K562 (cell line): ENCODE data around the gene GPR37L1. TPM values are rescaled to one million over a fixed set of nuclear protein-coding genes. Genes with fewer than 3 reads are reported as not detected.

Experiments
- EP400 ChIP-seq: fragments of 450-650 bp; IDR thresholded peaks from 2 replicates; pipeline ENCODE4 v1.6.1; 2017; ENCODE audit warnings: antibody characterized with exemption, mild to moderate bottlenecking, moderate library complexity
- GATA2 ChIP-seq: sonication (generic); formaldehyde crosslinking; IDR thresholded peaks from 2 replicates; pipeline ENCODE4 v1.4.0; 2020; ENCODE audit warnings: mild to moderate bottlenecking, missing genetic modification reagents
- JUNB ChIP-seq: fragments of 450-650 bp; formaldehyde crosslinking; conservative IDR thresholded peaks from 2 replicates; pipeline ENCODE4 v1.4.0; 2020; ENCODE audit warnings: mild to moderate bottlenecking
- JUND ChIP-seq, 2 experiments: IDR thresholded peaks; 2 replicates in 1 of 2; 3 replicates in 1 of 2; pipeline ENCODE4 v1.6.1; 2011; ENCODE audit warnings: borderline replicate concordance in 2 of 2, low read depth in 2 of 2, low read length in 2 of 2, improper control_type of control experiment in 1 of 2, missing biosample characterization in 1 of 2, missing genetic modification characterization in 1 of 2, missing genetic modification reagents in 1 of 2
- KAT7 ChIP-seq: sonication (generic); formaldehyde crosslinking; IDR thresholded peaks from 2 replicates; pipeline ENCODE4 v1.8.0; 2022; ENCODE audit warnings: missing genetic modification reagents, mild to moderate bottlenecking, borderline replicate concordance
- KLF1 ChIP-seq: fragments of 450-650 bp; IDR thresholded peaks from 2 replicates; pipeline ENCODE4 v1.6.1; 2016; ENCODE audit warnings: missing genetic modification characterization, missing compliant biosample characterization
- MAX ChIP-seq: sonication (generic); formaldehyde crosslinking; IDR thresholded peaks from 2 replicates; pipeline ENCODE4 v1.9.0; 2022; ENCODE audit warnings: mild to moderate bottlenecking, missing genetic modification reagents
- MTA1 ChIP-seq: fragments of 450-650 bp; IDR thresholded peaks from 2 replicates; pipeline ENCODE4 v1.6.1; 2017; ENCODE audit warnings: borderline replicate concordance
- NCOR1 ChIP-seq: fragments of 450-650 bp; IDR thresholded peaks from 2 replicates; pipeline ENCODE4 v1.6.1; 2016; ENCODE audit warnings: mild to moderate bottlenecking, moderate library complexity
- NFIX ChIP-seq: fragments of 250-450 bp; sonication (Bioruptor Pico); IDR thresholded peaks from 2 replicates; pipeline ENCODE4 v1.4.0; 2020; ENCODE audit warnings: low read depth, mild to moderate bottlenecking, moderate library complexity
- RFX7 ChIP-seq: fragments of 250-450 bp; sonication (Bioruptor Pico); IDR thresholded peaks from 2 replicates; pipeline ENCODE4 v1.5.1; 2021; ENCODE audit warnings: mild to moderate bottlenecking
- TAF1 ChIP-seq: IDR thresholded peaks from 2 replicates; pipeline ENCODE4 v1.6.1; 2011; ENCODE audit warnings: mild to moderate bottlenecking, low read length, moderate library complexity; ENCODE audit not compliant: insufficient read depth, control insufficient read depth, severe bottlenecking; ENCODE audit errors: extremely low read depth
- TCF7L2 ChIP-seq: fragments of 150-350 bp; IDR thresholded peaks from 2 replicates; pipeline ENCODE4 v1.6.1; 2016; ENCODE audit warnings: low read depth, mild to moderate bottlenecking, low read length, moderate library complexity
- ZFP30 ChIP-seq: fragments of 250-450 bp; sonication (Bioruptor Pico); IDR thresholded peaks from 2 replicates; pipeline ENCODE4 v1.8.0; 2022; ENCODE audit warnings: moderate library complexity, mild to moderate bottlenecking, inconsistent platforms, borderline replicate concordance
- ZKSCAN1 ChIP-seq: fragments of 150-350 bp; IDR thresholded peaks from 2 replicates; pipeline ENCODE4 v1.6.1; 2016; ENCODE audit warnings: low read depth, low read length
- ZNF124 ChIP-seq: sonication (generic); formaldehyde crosslinking; IDR thresholded peaks from 2 replicates; pipeline ENCODE4 v1.8.1; 2022; ENCODE audit warnings: missing genetic modification reagents
- ZNF280B ChIP-seq: fragments of 250-450 bp; sonication (Bioruptor Pico); IDR thresholded peaks from 2 replicates; pipeline ENCODE4 v1.5.1; 2021; ENCODE audit warnings: mild to moderate bottlenecking
- ZNF395 ChIP-seq: fragments of 200-800 bp; sonication (Bioruptor generic); IDR thresholded peaks from 2 replicates; pipeline ENCODE4 v1.6.1; 2017; ENCODE audit warnings: missing genetic modification characterization, missing compliant biosample characterization
- ZNF592 ChIP-seq: fragments of 450-650 bp; IDR thresholded peaks from 2 replicates; pipeline ENCODE4 v1.6.1; 2017; ENCODE audit warnings: antibody characterized with exemption, mild to moderate bottlenecking
- ZSCAN29 ChIP-seq: fragments of 450-650 bp; IDR thresholded peaks from 2 replicates; pipeline ENCODE4 v1.6.1; 2017
- polyA plus RNA-seq, 8 experiments: library from polyadenylated mRNA; depleted of rRNA in 4 of 8; stranded (reverse) in 5 of 8; unstranded in 3 of 8; fragments of >200 nt; fragmentation: Nextera tagmentation in 2 of 8; fragmentation: Illumina TruSeq in 1 of 8; extraction: Ambion mirVana in 2 of 8; extraction: Trizol in 1 of 8; gene quantifications; 2 replicates each; pipeline versions ENCODE4 v1.2.1 to v1.2.3, GENCODE V29; 2011 to 2014; ENCODE audit warnings: inconsistent platforms in 1 of 8, missing spikeins in 1 of 8
- total RNA-seq, 7 experiments: library from RNA; depleted of rRNA in 6 of 7; stranded (reverse); fragments of >200 nt in 6 of 7; fragmentation: Illumina TruSeq in 2 of 7; extraction: Trizol in 2 of 7; gene quantifications; 2 replicates each; pipeline versions ENCODE4 v1.2.1 to v1.2.3, GENCODE V29; 2011 to 2021; ENCODE audit warnings: low replicate concordance in 1 of 7

Gene GPR37L1
- total and polyA plus RNA-seq, 9 of the 15 experiments (the other 6 are each of a cell fraction or from before 2014, with no cell fraction given), result not detected

- TF ChIP-seq MAX (CRISPR knock-in tag) (peak; percentile 77), NCOR1 (peak; percentile 67), ZSCAN29 (no peak), TAF1 (no peak), JUND (IDR thresholded peaks at IDR 0.05; ENCODE audit: borderline replicate concordance, low read depth, low read length) (peak; percentile 56; the same call in 1 of the 2 replicates), JUND (tag; IDR thresholded peaks at IDR 0.05; ENCODE audit: borderline replicate concordance, low read depth, low read length) (peak; percentile 59; the same call in 2 of the 3 replicates), ZNF280B (CRISPR knock-in tag) (no peak), TCF7L2 (no peak), EP400 (peak; percentile 25; the same call in 1 of the 2 replicates), ZNF124 (CRISPR knock-in tag) (no peak), ZKSCAN1 (no peak), KLF1 (tag) (no peak), ZNF395 (CRISPR knock-in tag) (peak; percentile 46), RFX7 (CRISPR knock-in tag) (no peak), KAT7 (CRISPR knock-in tag) (no peak), ZNF592 (peak; percentile 49; the same call in 1 of the 2 replicates), ZFP30 (no peak), NFIX (CRISPR knock-in tag) (no peak), MTA1 (no peak), GATA2 (peak; percentile 73), JUNB (no peak)
Observed at GRCh38 chr1:202165942-202166843, 43.5 kb downstream of the GPR37L1 start (continued).
